Measurements from ENCODE around the gene RASA2.

DNA sequence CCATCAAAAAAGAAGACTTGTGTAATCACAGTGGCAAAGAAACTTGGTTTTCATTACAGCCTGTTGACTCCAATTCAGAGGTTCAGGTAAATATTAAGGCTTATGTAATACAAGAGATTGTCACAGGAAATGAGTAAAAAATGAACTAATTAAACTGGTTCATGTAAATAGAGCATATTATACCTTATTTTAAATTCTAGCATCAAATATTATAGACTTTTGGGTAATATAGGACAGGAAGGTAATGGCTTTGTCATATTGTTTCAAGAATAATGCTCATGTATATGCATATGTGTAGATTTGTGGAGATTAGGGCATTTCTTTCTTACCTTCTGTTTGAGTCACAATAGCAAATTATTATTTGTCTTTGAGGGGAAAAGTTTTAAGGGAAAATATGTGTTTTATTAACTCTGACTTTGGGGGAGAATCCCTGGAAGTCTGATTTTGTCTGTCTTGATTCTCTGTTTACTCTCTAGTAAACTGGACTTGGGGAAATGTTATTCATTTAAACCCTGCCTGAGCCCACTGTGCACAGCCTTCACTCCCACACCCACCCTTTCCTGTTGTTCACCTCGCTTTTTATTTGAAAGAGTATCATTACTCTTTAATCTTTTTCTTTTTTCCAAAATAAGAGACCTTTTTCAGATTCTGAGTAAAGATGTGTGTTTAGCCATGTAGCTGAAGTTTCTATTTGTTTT, 43.0 kb downstream of the RASA2 start:
- TF ChIP-seq, protein P1, sequence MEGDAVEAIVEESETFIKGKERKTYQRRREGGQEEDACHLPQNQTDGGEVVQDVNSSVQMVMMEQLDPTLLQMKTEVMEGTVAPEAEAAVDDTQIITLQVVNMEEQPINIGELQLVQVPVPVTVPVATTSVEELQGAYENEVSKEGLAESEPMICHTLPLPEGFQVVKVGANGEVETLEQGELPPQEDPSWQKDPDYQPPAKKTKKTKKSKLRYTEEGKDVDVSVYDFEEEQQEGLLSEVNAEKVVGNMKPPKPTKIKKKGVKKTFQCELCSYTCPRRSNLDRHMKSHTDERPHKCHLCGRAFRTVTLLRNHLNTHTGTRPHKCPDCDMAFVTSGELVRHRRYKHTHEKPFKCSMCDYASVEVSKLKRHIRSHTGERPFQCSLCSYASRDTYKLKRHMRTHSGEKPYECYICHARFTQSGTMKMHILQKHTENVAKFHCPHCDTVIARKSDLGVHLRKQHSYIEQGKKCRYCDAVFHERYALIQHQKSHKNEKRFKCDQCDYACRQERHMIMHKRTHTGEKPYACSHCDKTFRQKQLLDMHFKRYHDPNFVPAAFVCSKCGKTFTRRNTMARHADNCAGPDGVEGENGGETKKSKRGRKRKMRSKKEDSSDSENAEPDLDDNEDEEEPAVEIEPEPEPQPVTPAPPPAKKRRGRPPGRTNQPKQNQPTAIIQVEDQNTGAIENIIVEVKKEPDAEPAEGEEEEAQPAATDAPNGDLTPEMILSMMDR (IDR thresholded peaks at IDR 0.05) = no peak
- no peak for TF ChIP-seq POLR2A (IDR thresholded peaks at IDR 0.05)
